T follicular helper cell (primary cell): ENCODE measurements around the gene MYO9A.

Experiments
- DNase-seq: peaks from one replicate; pipeline ENCODE4 v3.0.0-alpha.2; 2020; ENCODE audit warnings: low read depth

MYO9A gene

DNA sequence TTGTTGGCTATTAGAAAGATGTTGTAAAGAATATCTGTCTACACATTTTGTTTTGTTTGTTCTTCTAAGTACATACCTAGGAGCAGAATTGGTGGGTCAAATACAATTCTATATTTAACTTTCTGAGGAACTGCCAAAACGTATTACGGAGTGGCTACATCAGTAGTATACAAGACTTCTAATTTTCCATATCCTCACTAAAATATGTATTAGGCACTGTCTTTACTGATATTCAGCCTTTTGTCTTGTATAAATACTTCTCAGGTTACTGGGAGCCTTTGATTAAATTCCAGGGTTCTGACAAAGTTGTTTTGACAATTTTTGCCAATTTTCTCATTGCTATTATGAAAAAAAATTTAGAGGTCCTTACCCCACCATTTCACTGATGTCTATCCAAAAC, 160.9 kb downstream of the MYO9A start:
- DNase-seq = no peak

DNA sequence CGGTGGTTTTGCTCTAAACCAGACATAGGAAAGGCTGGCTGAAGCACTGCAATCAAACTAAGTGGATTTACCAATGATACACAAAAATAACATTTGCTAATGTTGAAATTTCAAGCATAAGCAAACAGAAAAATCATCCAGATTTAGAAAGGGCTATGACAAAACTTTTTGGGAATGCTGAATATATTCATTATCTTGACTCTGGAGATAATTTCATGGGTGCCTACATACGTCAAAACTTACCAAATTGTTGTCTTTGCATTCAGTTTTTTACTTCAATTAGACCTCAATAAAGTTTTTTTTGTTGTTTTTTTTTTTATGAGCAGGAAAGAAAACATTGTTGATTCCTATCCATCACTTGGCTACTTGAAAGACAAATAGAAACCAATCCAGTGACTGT, 166.8 kb downstream of the MYO9A start:
- DNase-seq = no peak

DNA sequence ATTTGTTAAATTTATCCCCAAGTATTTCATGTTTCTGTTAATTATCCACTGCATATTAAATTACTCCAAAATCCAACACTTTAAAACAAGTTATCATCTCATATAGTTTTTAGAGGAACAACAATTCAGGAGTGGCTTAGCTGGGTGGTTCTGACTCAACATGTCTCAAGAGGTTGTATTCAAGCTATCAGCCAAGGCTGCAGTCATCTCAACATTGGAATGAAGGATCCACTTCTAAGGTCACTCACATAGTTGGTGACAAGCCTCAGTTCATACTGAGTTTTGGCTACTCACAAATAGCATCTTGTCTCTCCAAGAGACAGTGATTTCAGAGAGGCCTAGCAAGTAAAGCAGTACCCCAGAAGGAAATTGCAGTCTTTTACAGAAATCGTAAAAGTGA, 172.9 kb downstream of the MYO9A start:
- DNase-seq = no peak

DNA sequence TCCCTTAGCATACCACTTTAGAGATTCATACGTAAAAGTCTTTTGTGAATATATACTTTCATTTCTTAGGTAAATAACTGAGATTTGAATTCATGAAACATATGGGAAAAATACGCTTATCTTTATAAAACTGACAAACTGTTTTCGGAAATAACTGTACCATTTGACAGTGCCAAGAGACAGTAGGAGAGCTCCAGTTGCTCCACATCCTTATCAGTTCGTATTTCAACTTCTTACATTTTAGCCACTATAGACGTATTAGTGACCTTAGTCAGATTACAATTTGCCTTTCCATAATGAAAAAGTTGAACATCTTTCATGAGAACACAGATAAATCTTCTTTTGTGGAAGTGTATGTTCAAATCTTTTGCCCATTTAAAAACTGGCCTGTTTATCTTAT, 174.1 kb downstream of the MYO9A start:
- DNase-seq = no peak

DNA sequence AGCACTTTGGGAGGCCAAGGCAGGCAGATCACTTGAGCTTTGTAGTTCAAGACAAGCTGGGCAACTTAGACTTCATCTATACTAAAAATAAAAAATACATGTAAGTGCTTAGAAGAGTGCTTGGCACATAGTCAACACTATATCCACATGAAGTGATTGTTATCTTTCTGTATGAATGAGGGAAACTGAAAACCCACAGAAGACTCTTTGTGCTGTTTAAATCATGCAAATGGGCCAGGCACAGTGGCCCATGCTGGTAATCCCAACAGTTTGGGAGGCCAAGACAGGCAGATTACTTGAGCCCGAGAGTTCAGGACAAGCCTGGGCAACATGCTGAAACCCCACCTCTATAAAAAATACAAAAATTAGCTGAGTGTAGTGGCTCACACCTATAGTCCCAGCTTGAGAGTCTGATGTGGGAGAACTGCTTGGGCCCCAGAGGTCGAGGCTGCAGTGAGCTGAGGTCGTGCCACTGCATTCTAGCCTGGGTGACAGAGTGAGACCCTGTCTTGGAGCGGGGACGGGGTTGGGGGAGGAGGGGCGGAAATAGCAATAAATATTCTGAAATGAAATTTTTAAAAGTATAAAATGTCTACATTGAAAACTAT, 177.9 kb downstream of the MYO9A start:
- no peak for DNase-seq

DNA sequence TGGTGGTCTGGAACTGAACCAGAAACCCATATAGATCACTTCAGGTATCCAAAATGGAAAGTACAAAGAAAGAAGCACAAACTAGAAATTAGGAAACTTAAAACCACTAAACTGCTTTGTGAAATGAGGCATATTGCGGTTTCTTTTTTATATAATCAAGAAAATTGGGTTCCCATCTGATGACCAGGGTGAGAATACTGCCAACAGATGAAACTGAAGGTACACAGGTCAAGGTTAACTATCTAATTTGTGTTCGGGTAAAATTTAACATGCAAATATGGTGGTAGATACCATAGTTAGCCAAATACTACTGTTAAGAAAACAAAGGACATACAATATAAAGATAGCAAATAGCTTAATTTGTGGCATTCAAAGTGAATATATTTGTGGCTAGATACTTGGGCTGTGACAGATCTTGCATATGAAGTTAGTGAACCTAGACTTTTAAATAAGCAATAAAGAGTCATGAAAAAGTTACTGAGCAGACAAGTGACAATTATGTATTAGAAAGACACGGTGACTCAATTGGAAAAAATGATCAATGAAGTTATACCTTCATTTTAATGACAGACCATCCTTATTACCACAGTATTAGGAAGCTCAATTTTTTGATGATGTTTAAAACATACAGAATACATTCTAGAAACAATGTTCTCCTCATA, 180.2 kb downstream of the MYO9A start:
- no peak for DNase-seq

DNA sequence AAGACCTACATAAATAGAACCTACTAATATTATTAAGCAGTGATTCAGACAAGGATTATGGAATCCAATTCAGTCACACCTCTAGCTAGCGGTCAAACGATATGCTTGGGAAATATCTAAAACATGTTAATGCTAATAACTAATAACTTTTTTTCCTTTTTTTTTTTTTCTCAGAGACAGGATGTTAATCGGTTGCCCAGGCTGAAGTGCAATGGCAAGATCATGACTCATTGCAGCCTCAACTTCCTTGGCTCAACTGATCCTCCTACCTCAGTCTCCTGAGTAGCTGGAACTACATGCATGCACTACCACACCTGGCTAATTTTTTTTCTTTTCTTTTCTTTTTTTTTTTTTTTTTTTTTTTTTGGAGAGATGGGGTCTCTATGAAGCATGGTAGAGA, 183.5 kb downstream of the MYO9A start:
- DNase-seq = no peak

DNA sequence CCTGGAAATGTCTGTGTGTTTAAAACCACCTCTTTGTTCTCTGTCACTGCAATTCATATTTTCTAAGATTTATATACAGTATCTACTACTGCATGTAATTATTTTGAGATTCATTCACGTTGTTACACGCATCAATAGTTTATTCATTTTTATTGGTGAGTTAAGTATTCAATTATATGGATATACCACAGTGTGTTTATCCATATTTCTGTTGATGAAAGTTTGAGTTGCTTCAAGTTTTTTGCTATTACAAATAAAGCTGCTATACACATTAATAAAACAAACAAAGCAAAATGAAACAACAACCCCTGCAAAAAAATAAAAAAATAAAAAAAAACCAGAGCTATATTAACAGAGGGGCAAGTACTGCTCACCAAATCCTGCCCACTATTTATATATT, 185.3 kb downstream of the MYO9A start:
- no peak for DNase-seq

DNA sequence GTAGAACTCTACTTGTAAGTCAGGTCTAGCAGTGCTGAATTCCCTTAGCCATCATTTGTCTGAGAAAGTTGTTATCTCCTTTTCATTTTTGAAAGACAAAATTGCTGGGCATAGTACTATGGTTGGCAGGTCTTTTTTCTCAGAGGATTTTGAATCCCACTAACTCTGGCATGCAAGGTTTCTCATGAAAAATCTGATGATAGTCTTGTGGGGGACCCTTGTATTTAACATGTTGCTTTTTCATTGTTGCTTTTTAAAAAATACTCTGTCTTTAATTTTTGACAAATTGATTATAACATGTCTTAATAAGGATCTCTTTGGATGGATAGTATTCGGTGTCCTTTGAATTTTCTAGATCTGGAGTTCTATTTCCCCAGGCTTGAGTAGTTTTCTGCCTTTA, 186.7 kb downstream of the MYO9A start:
- DNase-seq = no peak

DNA sequence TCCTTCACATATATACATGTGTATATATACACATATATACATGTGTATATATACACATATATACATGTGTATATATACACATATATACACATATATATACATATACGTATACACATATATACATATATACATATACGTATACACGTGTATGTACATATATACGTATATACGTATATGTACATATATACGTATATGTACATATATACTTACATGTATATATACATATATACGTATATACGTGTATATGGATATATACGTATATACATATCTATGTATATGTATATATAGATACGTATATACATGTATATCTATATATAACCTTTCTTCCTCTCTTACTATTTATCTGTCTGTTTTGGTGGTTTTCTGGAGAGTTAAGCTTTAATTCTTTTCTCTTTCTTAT, 192.8 kb downstream of the MYO9A start:
- DNase-seq = no peak

DNA sequence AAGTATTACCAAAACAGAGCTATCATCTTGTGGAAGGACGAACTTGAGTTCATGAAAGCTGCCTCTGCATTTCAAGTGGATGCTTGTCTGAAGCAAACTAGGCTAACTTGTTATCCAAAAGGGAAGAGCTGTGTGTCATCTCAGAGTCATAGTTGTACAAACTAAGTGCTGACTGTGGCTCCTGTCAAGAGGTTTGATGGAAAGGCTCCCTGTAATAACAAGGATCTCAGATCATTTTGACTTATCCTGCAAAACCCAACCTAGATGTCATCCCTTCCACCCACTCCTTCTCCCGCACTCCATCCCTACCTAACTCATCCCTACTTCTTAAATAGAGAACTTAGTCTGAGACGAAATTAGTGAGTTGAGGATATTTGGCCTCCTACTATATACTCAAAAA, 196.8 kb downstream of the MYO9A start:
- DNase-seq = no peak

DNA sequence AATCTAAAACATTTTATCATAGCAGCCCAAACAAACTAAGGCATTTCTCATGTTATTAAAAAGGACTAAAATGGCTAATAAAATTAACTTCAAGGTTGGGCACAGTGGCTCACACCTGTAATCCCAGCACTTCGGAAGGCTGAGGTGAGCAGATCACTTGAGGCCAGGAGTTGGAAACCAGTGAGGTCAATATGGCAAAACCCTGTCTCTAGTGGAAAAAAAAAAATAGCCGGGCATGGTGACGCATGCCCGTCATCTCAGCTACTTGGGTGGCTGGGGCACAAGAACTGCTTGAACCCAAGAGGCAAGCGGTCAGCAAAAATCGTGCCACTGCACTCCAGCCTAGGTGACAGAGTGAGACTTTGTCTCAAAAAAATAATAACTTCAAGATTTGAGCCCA, 197.4 kb downstream of the MYO9A start:
- DNase-seq = no peak

DNA sequence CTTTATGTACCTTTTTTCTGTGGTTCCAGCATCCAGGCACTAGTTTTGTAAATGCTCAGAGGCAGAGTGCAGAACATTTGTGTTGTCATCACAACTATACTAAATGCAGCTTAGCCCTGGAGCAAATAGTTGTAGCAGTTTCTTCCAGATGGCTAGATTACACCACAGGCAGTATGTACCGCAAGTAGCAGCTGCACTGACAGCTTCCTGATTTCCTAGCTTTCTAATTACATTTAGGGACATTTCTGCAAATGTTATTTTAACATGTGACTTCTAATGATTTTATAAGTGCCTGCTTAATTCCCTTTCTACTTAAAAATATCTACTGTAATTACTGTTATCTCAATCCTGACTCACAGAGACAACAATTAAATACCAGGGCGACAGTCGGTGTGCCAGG, 201.1 kb downstream of the MYO9A start:
- no peak for DNase-seq

DNA sequence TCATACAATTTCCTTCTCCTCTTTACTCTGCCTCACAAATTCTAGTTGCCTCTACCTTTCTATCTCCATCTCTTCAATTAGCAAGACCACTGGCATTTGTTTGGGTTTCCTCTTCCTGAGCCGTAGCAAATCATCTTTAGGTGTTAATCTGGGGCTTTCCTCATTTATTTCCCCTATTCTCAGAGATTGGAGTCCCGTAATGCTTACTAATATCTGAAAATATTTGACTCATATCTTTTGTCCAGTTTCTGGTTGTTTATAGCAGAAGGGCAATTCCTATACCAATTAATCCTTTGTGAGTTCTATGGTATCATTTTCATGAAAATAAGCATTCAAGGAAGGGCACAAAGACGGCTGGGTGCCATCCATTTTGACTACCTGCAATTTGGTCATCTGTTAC, 203.9 kb downstream of the MYO9A start:
- DNase-seq = no peak

DNA sequence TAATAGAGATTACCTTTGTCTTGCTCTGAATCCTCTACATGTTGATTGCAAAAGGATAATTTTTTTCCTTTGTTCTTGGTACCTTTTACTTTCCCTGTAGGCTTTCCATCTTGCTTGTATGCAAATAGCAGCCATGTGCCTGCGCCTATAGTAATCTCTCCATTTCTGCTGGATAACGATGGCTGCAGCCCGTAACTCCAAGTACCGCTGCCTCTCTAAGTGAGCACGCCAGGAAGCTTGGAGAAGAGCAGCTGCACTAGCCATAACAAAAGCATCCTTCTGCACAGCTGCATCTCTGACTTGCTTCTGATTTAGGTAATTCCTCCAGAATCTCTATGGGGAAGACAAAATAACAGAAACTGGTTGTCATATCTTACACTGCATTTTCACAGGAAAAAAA, 218.3 kb downstream of the MYO9A start:
- DNase-seq = no peak

DNA sequence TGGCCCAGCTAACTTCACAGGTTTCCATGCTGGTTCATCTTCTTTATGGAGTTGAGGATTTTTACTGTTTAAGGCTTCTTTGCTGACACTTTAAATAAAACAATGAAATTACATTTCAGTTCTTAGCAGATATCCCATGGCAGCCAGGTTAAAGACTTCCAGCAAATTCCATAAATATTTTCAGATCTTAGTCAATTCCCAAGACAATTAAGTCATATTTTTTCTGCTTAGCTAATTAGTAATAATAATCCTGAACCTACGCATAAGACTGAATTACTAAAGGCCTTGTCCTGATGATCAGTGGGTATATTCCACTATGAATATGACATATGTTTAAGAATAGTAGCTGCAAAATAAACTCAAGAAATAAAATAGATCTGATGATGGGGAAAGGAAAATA, 224.3 kb downstream of the MYO9A start:
- no peak for DNase-seq

DNA sequence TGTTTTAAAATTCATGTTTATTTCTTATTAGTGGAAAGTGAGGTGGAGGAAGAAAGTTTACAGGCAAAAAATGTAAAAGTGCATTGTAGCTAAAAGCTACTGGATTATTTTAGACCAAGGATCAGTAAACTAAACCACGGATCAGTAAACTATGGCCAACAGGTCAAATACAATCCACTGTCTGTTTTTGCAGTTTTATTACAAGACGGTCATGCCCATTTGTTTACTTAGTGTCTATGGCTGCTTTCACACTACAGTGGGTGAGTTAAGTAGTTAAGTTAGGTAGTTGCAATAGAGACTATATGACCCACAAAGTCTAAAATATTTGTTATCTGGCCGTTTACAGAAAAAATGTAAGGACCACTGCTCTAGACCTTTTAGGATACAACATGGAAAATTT, 225.6 kb downstream of the MYO9A start:
- DNase-seq = no peak

DNA sequence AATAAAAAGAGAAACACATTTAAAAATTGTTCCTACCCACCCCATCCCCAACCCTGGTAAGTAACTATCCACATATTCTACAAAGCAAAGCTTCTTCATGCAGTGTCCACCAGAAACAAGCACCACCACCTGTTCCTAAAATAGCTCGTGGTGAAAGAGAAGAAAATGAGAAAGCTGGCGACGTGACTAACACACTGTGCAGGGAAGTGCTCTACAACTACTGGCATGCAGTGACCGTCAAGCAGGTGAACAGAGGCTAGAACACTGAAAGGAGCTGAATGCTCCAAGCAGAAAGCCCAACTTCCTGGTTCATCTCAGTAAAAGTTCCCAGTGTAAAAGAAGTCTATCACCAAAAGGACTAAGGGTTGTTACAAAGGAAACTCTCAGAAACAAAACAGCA, 226.9 kb downstream of the MYO9A start:
- no peak for DNase-seq

DNA sequence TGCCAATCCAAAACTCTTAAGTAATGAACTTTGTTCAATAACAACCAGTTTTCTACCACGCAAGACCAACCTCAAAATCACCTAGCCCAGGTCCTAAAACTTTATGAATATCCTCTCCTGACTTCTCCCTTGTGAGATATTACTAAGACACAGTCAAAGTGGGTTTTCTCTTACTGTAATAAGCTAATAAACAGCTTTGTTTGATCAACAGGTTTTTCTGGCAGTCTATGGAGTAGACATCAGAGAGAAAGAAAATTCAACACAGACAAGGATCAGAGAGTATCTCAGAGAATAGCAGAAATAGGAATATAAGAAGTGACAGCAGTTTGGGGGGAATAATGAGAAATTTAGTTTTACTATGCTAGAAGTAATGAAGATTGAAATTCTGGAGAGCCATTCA, 228.0 kb downstream of the MYO9A start:
- no peak for DNase-seq

DNA sequence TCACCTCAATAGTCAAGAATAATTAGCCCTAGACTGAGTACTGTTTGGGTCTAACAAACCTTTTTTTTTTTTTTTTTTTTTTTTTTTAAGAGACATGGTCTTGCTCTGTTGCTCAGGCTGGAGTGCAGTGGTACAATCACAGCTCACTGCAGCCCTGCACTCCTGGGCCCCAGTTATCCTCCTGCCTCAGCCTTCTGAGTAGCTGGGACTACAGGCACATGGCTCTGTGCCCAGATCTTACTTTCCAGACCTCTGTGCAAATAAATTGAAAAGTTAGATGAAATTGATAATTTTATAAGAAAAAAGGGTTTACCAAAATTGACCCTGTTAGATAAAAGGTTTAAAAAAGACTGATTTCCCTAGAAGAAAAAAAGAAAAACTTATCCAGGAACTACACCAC, 228.6 kb downstream of the MYO9A start:
- no peak for DNase-seq

DNA sequence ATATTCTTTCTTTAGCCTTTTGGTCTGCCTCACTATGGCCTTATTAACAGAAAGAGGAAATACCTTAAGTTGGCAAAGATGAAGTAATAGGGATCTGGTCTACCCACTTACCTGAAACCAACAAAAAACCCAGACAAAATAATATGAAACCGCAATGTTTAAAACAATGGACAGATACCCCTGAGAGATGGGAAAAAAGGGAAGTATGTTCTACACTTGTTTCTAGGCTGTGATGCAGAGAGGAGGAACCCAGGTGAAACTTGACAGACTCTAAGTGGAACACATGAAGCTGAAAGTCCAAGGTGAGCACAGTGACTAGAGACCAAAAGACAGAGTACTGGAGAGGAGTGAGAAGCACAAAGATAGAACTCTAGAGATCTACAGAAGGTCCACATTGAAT, 229.2 kb downstream of the MYO9A start:
- no peak for DNase-seq

DNA sequence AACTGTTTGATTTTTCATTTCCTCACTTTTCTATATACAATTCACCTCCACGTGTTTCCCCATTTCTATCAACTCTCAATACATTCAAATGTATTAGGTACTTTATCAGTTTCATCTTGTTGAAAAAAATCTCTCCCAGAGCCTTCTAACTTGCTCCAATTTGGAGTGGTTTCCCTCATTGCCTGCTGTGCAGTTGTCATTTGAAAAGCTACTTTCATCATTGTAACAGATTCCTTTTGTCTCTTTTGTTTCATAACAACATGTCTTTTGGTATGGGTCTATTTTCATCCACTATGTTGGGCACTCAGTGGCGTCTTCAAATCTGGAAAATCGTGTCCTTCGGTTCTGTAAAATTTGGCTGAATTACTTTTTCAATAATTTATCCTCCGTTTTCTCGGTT, 232.6 kb downstream of the MYO9A start:
- no peak for DNase-seq

DNA sequence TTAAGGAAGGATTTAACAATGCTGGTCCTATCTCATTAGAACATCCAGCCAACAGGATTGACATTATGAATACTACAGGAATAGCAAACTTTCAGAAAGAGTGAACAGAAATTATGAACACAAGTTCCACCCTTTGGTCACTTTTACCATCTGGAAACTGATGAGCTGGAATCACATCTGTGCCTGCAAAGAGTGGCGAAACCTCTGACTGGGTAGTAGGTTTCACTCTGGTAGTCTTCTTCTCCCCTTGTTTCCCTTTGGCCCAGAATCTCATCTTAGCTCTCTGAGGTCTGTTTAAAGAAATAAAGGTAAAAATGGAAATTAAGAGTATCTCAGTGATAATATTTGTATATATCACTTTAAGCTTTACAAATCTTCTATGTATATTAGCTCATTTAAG, 234.5 kb downstream of the MYO9A start:
- DNase-seq = no peak

DNA sequence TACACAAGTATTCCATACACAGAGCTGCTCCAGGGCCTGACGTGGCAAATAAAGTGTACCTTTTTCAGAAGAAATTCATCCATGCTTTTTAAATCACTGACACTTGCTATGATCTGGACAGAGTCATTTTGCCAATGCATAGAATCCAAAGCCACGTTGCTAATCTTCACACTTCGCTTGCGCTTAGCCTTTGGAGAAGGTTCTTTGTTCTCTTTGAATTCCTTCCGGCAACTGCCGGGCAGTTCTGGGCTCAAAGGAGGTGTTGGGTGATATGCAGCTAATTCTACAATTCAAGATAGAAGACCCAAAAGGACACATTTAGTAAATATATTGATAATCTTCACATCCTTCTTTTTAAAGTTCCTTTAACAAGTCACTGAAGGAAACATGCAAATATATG, 237.7 kb downstream of the MYO9A start:
- DNase-seq = no peak
